Measurements from ENCODE around the gene P3H4.

Gene P3H4

DNA sequence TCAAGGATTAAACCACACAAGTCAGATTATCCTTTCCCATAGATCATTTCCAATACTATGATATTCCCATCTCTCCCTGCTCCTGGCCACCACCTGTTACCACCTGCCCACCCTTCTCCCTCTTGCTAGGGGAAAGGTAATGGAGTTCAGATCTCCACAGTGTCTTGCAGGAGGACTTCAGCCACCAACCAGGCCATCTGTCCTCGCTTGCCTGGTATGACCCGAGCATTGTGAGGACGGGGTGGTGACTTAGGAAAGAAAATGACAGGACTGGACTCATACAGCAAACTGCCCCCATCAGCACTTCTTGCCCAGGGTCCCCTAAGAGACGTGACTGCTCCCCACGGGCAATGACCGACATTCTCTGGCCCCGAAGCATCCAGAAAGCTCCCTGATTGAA, 11.8 kb upstream of the P3H4 start:
- DNase-seq (ENCODE audit: low spot score) = no peak
- TF ChIP-seq, protein P1, sequence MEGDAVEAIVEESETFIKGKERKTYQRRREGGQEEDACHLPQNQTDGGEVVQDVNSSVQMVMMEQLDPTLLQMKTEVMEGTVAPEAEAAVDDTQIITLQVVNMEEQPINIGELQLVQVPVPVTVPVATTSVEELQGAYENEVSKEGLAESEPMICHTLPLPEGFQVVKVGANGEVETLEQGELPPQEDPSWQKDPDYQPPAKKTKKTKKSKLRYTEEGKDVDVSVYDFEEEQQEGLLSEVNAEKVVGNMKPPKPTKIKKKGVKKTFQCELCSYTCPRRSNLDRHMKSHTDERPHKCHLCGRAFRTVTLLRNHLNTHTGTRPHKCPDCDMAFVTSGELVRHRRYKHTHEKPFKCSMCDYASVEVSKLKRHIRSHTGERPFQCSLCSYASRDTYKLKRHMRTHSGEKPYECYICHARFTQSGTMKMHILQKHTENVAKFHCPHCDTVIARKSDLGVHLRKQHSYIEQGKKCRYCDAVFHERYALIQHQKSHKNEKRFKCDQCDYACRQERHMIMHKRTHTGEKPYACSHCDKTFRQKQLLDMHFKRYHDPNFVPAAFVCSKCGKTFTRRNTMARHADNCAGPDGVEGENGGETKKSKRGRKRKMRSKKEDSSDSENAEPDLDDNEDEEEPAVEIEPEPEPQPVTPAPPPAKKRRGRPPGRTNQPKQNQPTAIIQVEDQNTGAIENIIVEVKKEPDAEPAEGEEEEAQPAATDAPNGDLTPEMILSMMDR (IDR thresholded peaks at IDR 0.05; ENCODE audit: extremely low read depth, missing control alignments) = no peak

GRCh38 chr17:41823141-41823524, 11.4 kb upstream of the P3H4 start:
- no peak for DNase-seq (ENCODE audit: low spot score)
- TF ChIP-seq, protein P1 (IDR thresholded peaks at IDR 0.05; ENCODE audit: extremely low read depth, missing control alignments) = no peak

- TF ChIP-seq, protein P1 (IDR thresholded peaks at IDR 0.05; ENCODE audit: extremely low read depth, missing control alignments) = no peak
- no peak for DNase-seq (ENCODE audit: low spot score)
Observed at GRCh38 chr17:41822216-41823140, 10.7 kb upstream of the P3H4 start.

GRCh38 chr17:41821776-41822175, 10.0 kb upstream of the P3H4 start:
- DNase-seq (ENCODE audit: low spot score) = no peak
- TF ChIP-seq, protein P1 (IDR thresholded peaks at IDR 0.05; ENCODE audit: extremely low read depth, missing control alignments) = no peak

DNA sequence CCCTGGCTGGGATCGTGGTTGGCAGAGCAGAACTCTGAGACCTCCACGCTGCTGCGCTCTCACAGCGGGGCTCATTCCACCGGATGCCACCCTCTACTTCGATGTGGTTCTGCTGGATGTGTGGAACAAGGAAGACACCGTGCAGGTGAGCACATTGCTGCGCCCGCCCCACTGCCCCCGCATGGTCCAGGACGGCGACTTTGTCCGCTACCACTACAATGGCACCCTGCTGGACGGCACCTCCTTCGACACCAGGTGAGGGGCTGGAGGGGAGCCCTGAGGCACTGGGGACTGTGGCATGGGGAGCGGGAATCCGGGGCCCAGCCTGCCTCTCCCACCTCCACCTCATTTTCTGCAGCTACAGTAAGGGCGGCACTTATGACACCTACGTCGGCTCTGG, 6.3 kb upstream of the P3H4 start:
- TF ChIP-seq, protein P1 (IDR thresholded peaks at IDR 0.05; ENCODE audit: extremely low read depth, missing control alignments) = no peak
- DNase-seq (ENCODE audit: low spot score) = no peak

DNA sequence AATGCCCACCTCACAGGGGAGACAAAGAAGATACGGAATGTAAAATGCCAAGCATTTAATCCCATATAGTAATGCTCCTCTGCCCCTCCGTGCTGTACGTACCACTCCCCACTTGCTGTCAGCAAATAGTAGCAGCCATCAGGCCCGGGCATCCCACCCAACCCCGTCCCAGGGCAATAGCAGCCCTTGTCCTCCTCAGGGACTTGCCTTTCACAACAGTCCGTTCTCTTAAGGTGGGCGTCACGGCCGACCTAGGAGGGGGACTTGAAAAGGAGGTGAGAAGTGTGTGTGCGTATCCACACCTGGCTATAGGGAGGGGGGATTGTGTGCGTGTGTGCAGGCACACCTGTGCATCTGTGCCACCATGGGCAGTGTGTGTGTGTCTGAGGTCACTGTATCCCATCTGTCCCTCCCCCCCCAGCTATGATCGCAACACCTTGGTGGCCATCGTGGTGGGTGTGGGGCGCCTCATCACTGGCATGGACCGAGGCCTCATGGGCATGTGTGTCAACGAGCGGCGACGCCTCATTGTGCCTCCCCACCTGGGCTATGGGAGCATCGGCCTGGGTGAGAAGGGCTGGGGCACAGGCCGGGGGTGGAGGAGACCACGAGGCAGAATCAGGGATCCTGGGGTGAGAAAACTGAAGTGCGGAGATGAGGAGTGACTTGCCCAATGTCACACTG, 5.0 kb upstream of the P3H4 start:
- TF ChIP-seq, protein P1 (IDR thresholded peaks at IDR 0.05; ENCODE audit: extremely low read depth, missing control alignments) = no peak
- DNase-seq (ENCODE audit: low spot score) = no peak

GRCh38 chr17:41814195-41814594, 2.4 kb upstream of the P3H4 start:
- TF ChIP-seq, protein P1 (IDR thresholded peaks at IDR 0.05; ENCODE audit: extremely low read depth, missing control alignments) = no peak
- DNase-seq (ENCODE audit: low spot score) = no peak
